Measurements from ENCODE around the gene SLU7.

Gene SLU7

DNA sequence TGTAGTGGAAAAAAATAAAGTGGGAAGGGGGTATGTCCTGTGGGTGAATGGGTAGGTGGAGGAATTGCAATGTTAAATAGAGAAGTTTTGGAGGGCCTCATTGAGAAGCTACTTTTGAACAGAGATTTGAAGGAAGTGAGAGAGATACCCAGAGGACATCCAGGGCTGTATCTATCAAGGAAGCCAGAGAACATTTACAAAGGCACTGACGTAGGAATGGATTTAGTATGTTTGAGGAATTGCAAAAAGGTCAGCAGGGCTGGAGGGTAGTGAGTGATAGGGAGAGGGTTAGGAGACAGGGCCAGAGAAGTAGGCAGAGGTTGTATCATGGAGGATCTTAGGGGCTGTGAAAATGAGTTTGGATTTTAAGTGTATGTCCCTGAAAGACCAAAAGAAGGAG lies 16.7 kb upstream of the SLU7 start:
- DNase-seq (ENCODE audit: extremely low read depth, insufficient read length): no peak
- Histone ChIP-seq H3K36me3 (ENCODE audit: control insufficient read depth, insufficient read depth, low read length) (no peaks in the 10 kb centered on the region), H3K27me3 (replicated peaks; ENCODE audit: control insufficient read depth, insufficient read depth, low read length) (no peaks in the 10 kb centered on the region), H3K4me3 (replicated peaks; ENCODE audit: low read depth, low read length) (no peak overlapping the region)
- TF ChIP-seq, protein P1, sequence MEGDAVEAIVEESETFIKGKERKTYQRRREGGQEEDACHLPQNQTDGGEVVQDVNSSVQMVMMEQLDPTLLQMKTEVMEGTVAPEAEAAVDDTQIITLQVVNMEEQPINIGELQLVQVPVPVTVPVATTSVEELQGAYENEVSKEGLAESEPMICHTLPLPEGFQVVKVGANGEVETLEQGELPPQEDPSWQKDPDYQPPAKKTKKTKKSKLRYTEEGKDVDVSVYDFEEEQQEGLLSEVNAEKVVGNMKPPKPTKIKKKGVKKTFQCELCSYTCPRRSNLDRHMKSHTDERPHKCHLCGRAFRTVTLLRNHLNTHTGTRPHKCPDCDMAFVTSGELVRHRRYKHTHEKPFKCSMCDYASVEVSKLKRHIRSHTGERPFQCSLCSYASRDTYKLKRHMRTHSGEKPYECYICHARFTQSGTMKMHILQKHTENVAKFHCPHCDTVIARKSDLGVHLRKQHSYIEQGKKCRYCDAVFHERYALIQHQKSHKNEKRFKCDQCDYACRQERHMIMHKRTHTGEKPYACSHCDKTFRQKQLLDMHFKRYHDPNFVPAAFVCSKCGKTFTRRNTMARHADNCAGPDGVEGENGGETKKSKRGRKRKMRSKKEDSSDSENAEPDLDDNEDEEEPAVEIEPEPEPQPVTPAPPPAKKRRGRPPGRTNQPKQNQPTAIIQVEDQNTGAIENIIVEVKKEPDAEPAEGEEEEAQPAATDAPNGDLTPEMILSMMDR (IDR thresholded peaks at IDR 0.05; ENCODE audit: insufficient read depth, low read length, poor library complexity, severe bottlenecking): no peak

- Histone ChIP-seq H3K4me3 (replicated peaks; ENCODE audit: low read depth, low read length) (no peak overlapping the region), H3K36me3 (ENCODE audit: control insufficient read depth, insufficient read depth, low read length) (peaks cover 2% of the 10 kb centered on the region; the same call in 1 of the 2 replicates), H3K27me3 (replicated peaks; ENCODE audit: control insufficient read depth, insufficient read depth, low read length) (no peaks in the 10 kb centered on the region)
- DNase-seq (ENCODE audit: extremely low read depth, insufficient read length): peak; percentile 86
- TF ChIP-seq, protein P1 (IDR thresholded peaks at IDR 0.05; ENCODE audit: insufficient read depth, low read length, poor library complexity, severe bottlenecking): no peak
Measured at GRCh38 chr5:160434022-160434531, 15.2 kb upstream of the SLU7 start.

DNA sequence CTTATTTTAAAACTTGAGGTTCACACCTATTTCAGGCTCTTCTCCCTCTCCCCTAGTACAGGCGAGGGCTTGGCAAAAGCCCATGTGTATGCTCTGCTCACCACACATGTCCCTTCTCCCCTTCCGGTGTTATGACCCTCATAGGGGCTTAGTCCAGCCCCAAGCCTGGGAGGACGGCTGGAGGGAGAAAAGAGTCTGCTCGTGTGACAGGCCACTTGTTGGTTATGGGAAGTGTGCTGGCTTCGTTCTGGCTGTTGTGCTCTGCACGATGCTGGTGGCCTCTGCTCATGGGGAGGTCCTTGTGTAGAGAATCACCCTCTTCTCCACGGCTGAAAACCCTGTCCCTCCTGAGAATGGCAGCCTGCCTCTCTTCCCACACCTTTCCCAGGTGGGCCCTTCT lies 13.9 kb upstream of the SLU7 start:
- peaks cover 2% of the 10 kb centered on the region; the same call in 1 of the 2 replicates for H3K36me3 ChIP-seq (ENCODE audit: control insufficient read depth, insufficient read depth, low read length)
- no peaks in the 10 kb centered on the region for H3K27me3 ChIP-seq (replicated peaks; ENCODE audit: control insufficient read depth, insufficient read depth, low read length)
- TF ChIP-seq, protein P1 (IDR thresholded peaks at IDR 0.05; ENCODE audit: insufficient read depth, low read length, poor library complexity, severe bottlenecking): no peak
- no peak for DNase-seq (ENCODE audit: extremely low read depth, insufficient read length)
- no peak overlapping the region for H3K4me3 ChIP-seq (replicated peaks; ENCODE audit: low read depth, low read length)

- Histone ChIP-seq H3K36me3 (ENCODE audit: control insufficient read depth, insufficient read depth, low read length) (peaks cover 4% of the 10 kb centered on the region), H3K27me3 (replicated peaks; ENCODE audit: control insufficient read depth, insufficient read depth, low read length) (no peaks in the 10 kb centered on the region), H3K4me3 (replicated peaks; ENCODE audit: low read depth, low read length) (no peak overlapping the region)
- DNase-seq (ENCODE audit: extremely low read depth, insufficient read length): no peak
- TF ChIP-seq, protein P1 (IDR thresholded peaks at IDR 0.05; ENCODE audit: insufficient read depth, low read length, poor library complexity, severe bottlenecking): no peak
Measured at GRCh38 chr5:160432196-160432595, 13.3 kb upstream of the SLU7 start.

DNA sequence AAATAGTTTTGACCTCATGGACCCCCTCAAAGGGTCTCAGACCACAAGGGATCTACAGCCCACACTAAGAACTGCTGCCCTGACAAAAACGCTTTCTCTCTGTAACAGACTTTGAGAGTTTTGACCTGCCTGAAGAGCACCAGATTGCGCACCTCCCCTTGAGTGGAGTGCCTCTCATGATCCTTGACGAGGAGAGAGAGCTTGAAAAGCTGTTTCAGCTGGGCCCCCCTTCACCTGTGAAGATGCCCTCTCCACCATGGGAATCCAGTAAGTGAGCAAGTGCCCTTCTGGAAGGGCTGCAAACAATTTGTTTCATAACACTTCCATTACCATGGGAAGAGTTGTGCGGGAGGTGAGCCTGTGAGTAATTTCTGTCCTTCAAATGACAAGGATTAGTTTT lies 8.7 kb upstream of the SLU7 start:
- DNase-seq (ENCODE audit: extremely low read depth, insufficient read length): no peak
- Histone ChIP-seq H3K27me3 (replicated peaks; ENCODE audit: control insufficient read depth, insufficient read depth, low read length) (no peaks in the 10 kb centered on the region), H3K36me3 (ENCODE audit: control insufficient read depth, insufficient read depth, low read length) (peaks cover 4% of the 10 kb centered on the region), H3K4me3 (replicated peaks; ENCODE audit: low read depth, low read length) (no peak overlapping the region)
- TF ChIP-seq, protein P1 (IDR thresholded peaks at IDR 0.05; ENCODE audit: insufficient read depth, low read length, poor library complexity, severe bottlenecking): no peak

DNA sequence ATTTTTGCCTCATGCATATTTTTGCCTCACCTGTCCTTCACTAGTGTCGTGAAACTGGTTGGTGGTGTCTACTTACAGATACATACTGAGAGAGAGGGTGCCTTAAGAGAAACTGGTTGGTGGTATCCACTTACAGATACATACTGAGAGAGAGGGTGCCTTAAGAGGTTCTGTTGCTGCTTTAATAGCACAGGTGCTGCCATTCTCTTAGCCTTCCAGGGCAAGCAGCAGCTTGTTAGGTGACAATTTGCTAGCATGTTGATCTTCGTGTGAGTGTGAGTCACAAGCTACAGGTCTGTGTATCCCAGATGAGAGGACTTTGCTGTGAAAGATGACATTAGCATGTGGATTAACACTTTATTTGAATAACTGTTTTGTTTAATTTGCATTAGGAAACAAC lies 4.2 kb upstream of the SLU7 start:
- no peak for DNase-seq (ENCODE audit: extremely low read depth, insufficient read length)
- no peaks in the 10 kb centered on the region for H3K27me3 ChIP-seq (replicated peaks; ENCODE audit: control insufficient read depth, insufficient read depth, low read length)
- peaks cover 3% of the 10 kb centered on the region; the same call in 1 of the 2 replicates for H3K36me3 ChIP-seq (ENCODE audit: control insufficient read depth, insufficient read depth, low read length)
- peak overlapping the region; percentile 87 for H3K4me3 ChIP-seq (replicated peaks; ENCODE audit: low read depth, low read length)
- TF ChIP-seq, protein P1 (IDR thresholded peaks at IDR 0.05; ENCODE audit: insufficient read depth, low read length, poor library complexity, severe bottlenecking): no peak
